Esophagus muscularis mucosa (tissue), 3 donors: ENCODE measurements around the gene MAGEF1.

Experiments
- POLR2A ChIP-seq: fragments of 450-650 bp; IDR thresholded peaks from one replicate; pipeline ENCODE4 v1.6.1; 2017; ENCODE audit warnings: antibody characterized with exemption, moderate library complexity, mild to moderate bottlenecking, low read depth
- TF ChIP-seq, protein P1 (sequence below), 3 experiments: fragments of 200-600 bp in 2 of 3; fragments of 450-650 bp in 1 of 3; sonication (generic) in 2 of 3; IDR thresholded peaks; one replicate each; pipeline ENCODE4 v1.5.1; 2017 to 2019; ENCODE audit warnings: antibody characterized with exemption in 3 of 3, mild to moderate bottlenecking in 2 of 3, moderate library complexity in 1 of 3

DNA sequence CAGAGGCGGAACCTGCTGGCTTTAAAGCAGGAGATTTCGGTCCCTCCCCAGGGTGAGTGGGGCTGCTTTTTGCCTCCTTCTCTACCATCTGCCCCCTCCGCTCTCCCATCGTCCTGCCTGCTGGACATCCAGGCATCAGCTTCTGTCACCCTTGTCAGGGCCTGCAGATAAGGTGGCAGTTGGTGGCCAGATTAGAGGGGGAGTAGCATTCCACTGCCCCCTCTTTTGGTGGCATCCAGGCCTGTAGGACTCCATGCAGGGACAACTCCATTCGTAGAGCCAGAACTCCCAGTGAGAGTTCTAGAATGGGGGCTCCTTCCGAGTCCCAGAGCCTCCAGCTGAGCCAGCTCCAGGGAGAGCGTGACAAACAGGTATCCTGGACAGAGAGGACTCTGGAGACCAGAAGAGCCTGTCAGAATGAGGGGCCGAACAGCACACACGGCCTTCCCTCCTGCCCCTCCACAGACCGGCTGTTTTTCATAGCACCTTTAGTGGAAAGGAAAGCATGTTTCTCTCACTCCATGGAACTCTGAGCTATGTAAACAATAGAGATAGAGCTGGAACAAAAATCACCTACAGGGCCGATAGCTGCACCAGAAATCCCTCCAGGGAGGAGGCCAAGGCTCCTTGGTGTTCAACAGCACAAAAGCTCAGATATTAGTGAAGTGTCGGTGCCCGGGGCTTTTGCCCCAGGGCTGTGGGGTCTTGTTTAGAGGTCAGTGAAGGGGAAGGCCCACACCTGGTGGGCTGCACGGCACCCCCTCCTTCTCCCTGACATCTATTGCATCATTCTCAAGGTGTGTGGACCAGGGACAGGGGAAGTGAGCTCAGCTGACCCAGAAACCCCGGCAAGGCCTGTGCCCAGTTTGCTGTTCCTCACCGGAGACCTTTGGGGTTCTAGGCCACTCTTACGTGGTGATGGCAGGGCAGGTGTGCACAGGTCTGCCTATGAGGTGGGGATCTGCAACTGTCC, 34.2 kb downstream of the MAGEF1 start:
- TF ChIP-seq, protein P1, sequence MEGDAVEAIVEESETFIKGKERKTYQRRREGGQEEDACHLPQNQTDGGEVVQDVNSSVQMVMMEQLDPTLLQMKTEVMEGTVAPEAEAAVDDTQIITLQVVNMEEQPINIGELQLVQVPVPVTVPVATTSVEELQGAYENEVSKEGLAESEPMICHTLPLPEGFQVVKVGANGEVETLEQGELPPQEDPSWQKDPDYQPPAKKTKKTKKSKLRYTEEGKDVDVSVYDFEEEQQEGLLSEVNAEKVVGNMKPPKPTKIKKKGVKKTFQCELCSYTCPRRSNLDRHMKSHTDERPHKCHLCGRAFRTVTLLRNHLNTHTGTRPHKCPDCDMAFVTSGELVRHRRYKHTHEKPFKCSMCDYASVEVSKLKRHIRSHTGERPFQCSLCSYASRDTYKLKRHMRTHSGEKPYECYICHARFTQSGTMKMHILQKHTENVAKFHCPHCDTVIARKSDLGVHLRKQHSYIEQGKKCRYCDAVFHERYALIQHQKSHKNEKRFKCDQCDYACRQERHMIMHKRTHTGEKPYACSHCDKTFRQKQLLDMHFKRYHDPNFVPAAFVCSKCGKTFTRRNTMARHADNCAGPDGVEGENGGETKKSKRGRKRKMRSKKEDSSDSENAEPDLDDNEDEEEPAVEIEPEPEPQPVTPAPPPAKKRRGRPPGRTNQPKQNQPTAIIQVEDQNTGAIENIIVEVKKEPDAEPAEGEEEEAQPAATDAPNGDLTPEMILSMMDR (IDR thresholded peaks at IDR 0.05), result no peak
- TF ChIP-seq POLR2A, result no peak
